ENCODE results near the gene TBXA2R. TPM values are rescaled to one million over a fixed set of nuclear protein-coding genes. Genes with fewer than 3 reads are reported as not detected.

TBXA2R gene
- total RNA-seq, 1 donor from 2014 or later = 0.39 TPM

GRCh38 chr19:3639479-3639878 is 32.8 kb upstream of the TBXA2R start:
- Histone ChIP-seq H4K20me1 (ENCODE audit: insufficient read depth, low read length) (no peaks in the 10 kb centered on the region), H3K4me1 (ENCODE audit: insufficient read depth, low read length) (no peaks in the 10 kb centered on the region), H3K9me3 (ENCODE audit: insufficient read depth, low read depth, low read length) (no peaks in the 10 kb centered on the region), H3K9ac (ENCODE audit: low read length) (no peak overlapping the region), H3K4me2 (ENCODE audit: low read length) (no peak overlapping the region), H3K36me3 (ENCODE audit: insufficient read depth, low read length) (peaks cover 7% of the 10 kb centered on the region), H3K4me3 (ENCODE audit: insufficient read depth, low read depth, low read length) (no peak overlapping the region), H3K79me2 (ENCODE audit: insufficient read depth, low read length) (no peaks in the 10 kb centered on the region), H3K27me3 (ENCODE audit: insufficient read depth, low read length) (no peaks in the 10 kb centered on the region), H3K27ac (ENCODE audit: low read depth, low read length) (no peak overlapping the region), H2AFZ (ENCODE audit: low read depth, low read length) (no peak overlapping the region)
- H3K36me3 Mint-ChIP-seq (ENCODE audit: low read depth, unreplicated experiment) = peaks cover 7% of the 10 kb centered on the region
- no peaks in the 10 kb centered on the region for H3K9me3 Mint-ChIP-seq (ENCODE audit: unreplicated experiment)
- DNase-seq (ENCODE audit: low read depth) = no peak
- no peaks in the 10 kb centered on the region for H3K27me3 Mint-ChIP-seq (ENCODE audit: low read depth, unreplicated experiment)
- TF ChIP-seq EZH2 (IDR thresholded peaks at IDR 0.05; ENCODE audit: insufficient read depth, low read length) (no peak), CTCF (IDR thresholded peaks at IDR 0.05; ENCODE audit: insufficient read depth, low read depth, low read length) (no peak)
- no peaks in the 10 kb centered on the region for H3K4me1 Mint-ChIP-seq (ENCODE audit: low read depth, unreplicated experiment)
- H3K27ac Mint-ChIP-seq (ENCODE audit: unreplicated experiment) = no peak overlapping the region
- FAIRE-seq = no peak
- H3K4me3 Mint-ChIP-seq (ENCODE audit: unreplicated experiment) = no peak overlapping the region

- H3K4me1 Mint-ChIP-seq (ENCODE audit: low read depth, unreplicated experiment) = no peaks in the 10 kb centered on the region
- peaks cover 7% of the 10 kb centered on the region for H3K36me3 Mint-ChIP-seq (ENCODE audit: low read depth, unreplicated experiment)
Measured at GRCh38 chr19:3638208-3639193, 31.8 kb upstream of the TBXA2R start.

More at GRCh38 chr19:3638208-3639193, 31.8 kb upstream of the TBXA2R start:
- Mint-ChIP-seq H3K4me3 (ENCODE audit: unreplicated experiment) (no peak overlapping the region), H3K9me3 (ENCODE audit: unreplicated experiment) (no peaks in the 10 kb centered on the region), H3K27ac (ENCODE audit: unreplicated experiment) (no peak overlapping the region), H3K27me3 (ENCODE audit: low read depth, unreplicated experiment) (no peaks in the 10 kb centered on the region)
- no peak for TF ChIP-seq EZH2 (IDR thresholded peaks at IDR 0.05; ENCODE audit: insufficient read depth, low read length)
- TF ChIP-seq CTCF (IDR thresholded peaks at IDR 0.05; ENCODE audit: insufficient read depth, low read depth, low read length) = no peak
- Histone ChIP-seq H3K9me3 (ENCODE audit: insufficient read depth, low read depth, low read length) (no peaks in the 10 kb centered on the region), H3K4me1 (ENCODE audit: insufficient read depth, low read length) (no peaks in the 10 kb centered on the region), H4K20me1 (ENCODE audit: insufficient read depth, low read length) (no peaks in the 10 kb centered on the region), H3K4me2 (ENCODE audit: low read length) (no peak overlapping the region), H3K4me3 (ENCODE audit: insufficient read depth, low read depth, low read length) (no peak overlapping the region), H3K27ac (ENCODE audit: low read depth, low read length) (no peak overlapping the region), H3K27me3 (ENCODE audit: insufficient read depth, low read length) (no peaks in the 10 kb centered on the region), H3K9ac (ENCODE audit: low read length) (no peak overlapping the region), H3K36me3 (ENCODE audit: insufficient read depth, low read length) (peaks cover 7% of the 10 kb centered on the region), H2AFZ (ENCODE audit: low read depth, low read length) (no peak overlapping the region), H3K79me2 (ENCODE audit: insufficient read depth, low read length) (no peaks in the 10 kb centered on the region)
- DNase-seq (ENCODE audit: low read depth) (no peak), FAIRE-seq (no peak)

Data from astrocyte (in vitro differentiated cells and primary cell).